Calu3 (cell line): ENCODE results near the gene STAG1. TPM values are rescaled to one million over a fixed set of nuclear protein-coding genes. Genes with fewer than 3 reads are reported as not detected.
"Not testable (repeated sequence)": the region's sequence is repeated elsewhere in the genome, so short reads cannot be mapped to it uniquely, and the experiment has no call there.

Experiments used
- BruUV-seq: library from RNA; stranded (reverse); fragments of 400-500 nt; replicated peaks from 2 replicates; lab custom pipeline; 2021; lab: Mats Ljungman, UMichigan
- CTCF ChIA-PET: fragments of 300-600 bp; sonication (Branson Sonifier 250); formaldehyde crosslinking; loops from one replicate; lab custom pipeline; 2022; ENCODE audit warnings: antibody characterized with exemption; lab: Charles Lee
- DNase-seq: peaks from one replicate; pipeline ENCODE4 v3.0.0; 2022
- H3K27ac Mint-ChIP-seq: one replicate; pipeline ENCODE4 v1.8.0; 2022; ENCODE audit warnings: mixed read lengths; ENCODE audit not compliant: unreplicated experiment
- H3K27me3 Mint-ChIP-seq: one replicate; pipeline ENCODE4 v1.8.0; 2022; ENCODE audit warnings: mixed read lengths; ENCODE audit not compliant: unreplicated experiment
- H3K36me3 Mint-ChIP-seq: one replicate; pipeline ENCODE4 v1.8.0; 2022; ENCODE audit warnings: mild to moderate bottlenecking, moderate library complexity, mixed read lengths; ENCODE audit not compliant: insufficient read depth, unreplicated experiment
- H3K4me1 Mint-ChIP-seq: one replicate; pipeline ENCODE4 v1.8.0; 2022; ENCODE audit warnings: mild to moderate bottlenecking, low read depth, mixed read lengths; ENCODE audit not compliant: unreplicated experiment
- H3K4me3 Mint-ChIP-seq: one replicate; pipeline ENCODE4 v1.8.0; 2022; ENCODE audit warnings: mild to moderate bottlenecking, low read depth, moderate library complexity, mixed read lengths; ENCODE audit not compliant: unreplicated experiment
- H3K9me3 Mint-ChIP-seq: one replicate; pipeline ENCODE4 v1.8.0; 2022; ENCODE audit warnings: low read depth, mixed read lengths; ENCODE audit not compliant: unreplicated experiment
- intact Hi-C: fragments of 100-400 bp; cut with micrococcal nuclease; formaldehyde crosslinking; loops from one replicate; pipeline ENCODE4 v1.10.0; 2022; ENCODE audit not compliant: unreplicated experiment
- total RNA-seq: library from RNA; stranded (reverse); gene quantifications from 2 replicates; pipeline ENCODE4 v1.2.3, GENCODE V29; 2022
- TF ChIP-seq, protein P1 (sequence below): fragments of 200-600 bp; IDR thresholded peaks from one replicate; pipeline ENCODE4 v1.8.0; 2022; ENCODE audit warnings: antibody characterized with exemption; ENCODE audit not compliant: unreplicated experiment

Gene STAG1
- total RNA-seq, 1 experiment from 2014 or later: 39.3 TPM

DNA sequence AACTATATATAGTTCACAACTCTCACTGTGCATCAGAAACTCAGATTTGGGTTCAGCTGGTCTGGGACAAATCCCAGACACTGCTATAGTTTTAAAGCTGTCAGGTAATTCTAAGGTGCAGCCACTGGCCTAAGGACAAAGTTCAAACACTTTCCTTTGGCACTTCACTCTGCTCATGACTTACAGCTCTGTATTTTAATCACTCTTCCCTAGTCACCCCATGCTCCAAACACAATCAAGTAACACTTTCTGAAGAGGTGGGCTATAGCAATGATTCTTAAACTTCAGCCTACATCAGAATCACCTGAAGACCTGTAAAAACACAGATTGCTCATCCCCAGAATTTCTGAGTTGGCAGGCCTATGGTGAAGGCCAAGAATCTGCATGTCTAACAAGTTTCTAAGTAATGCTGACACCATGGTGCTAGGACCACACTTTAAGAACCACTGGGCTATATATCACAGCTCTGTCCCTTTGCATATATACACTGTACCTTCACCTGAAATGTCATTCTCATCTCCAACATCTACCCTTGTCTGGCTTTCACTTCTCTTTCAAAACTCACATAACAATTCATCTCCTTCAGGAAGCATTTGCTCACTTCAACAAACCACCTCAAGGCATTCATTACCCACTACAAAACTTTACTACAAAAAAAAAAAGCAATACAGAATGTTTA lies 21.4 kb downstream of the STAG1 start:
- H3K4me3 Mint-ChIP-seq: no peak overlapping the region
- H3K27ac Mint-ChIP-seq: no peak overlapping the region
- TF ChIP-seq, protein P1, sequence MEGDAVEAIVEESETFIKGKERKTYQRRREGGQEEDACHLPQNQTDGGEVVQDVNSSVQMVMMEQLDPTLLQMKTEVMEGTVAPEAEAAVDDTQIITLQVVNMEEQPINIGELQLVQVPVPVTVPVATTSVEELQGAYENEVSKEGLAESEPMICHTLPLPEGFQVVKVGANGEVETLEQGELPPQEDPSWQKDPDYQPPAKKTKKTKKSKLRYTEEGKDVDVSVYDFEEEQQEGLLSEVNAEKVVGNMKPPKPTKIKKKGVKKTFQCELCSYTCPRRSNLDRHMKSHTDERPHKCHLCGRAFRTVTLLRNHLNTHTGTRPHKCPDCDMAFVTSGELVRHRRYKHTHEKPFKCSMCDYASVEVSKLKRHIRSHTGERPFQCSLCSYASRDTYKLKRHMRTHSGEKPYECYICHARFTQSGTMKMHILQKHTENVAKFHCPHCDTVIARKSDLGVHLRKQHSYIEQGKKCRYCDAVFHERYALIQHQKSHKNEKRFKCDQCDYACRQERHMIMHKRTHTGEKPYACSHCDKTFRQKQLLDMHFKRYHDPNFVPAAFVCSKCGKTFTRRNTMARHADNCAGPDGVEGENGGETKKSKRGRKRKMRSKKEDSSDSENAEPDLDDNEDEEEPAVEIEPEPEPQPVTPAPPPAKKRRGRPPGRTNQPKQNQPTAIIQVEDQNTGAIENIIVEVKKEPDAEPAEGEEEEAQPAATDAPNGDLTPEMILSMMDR: no peak
- BruUV-seq: no TSS peak
- intact Hi-C loops: loop anchor here (5.0 kb wide), 2 partner anchors 103 to 183 kb away; no protein-coding TSS in a partner anchor
- H3K9me3 Mint-ChIP-seq: no peaks in the 10 kb centered on the region
- CTCF ChIA-PET: interaction anchor here (0.5 to 2.3 kb wide), 4 partner anchors 8 to 375 kb away, joined by 3 to 9 read pairs (median 7); partner anchors contain the start of gene STAG1
- H3K4me1 Mint-ChIP-seq: peaks cover 42% of the 10 kb centered on the region
- DNase-seq: no peak
- no peaks in the 10 kb centered on the region for H3K27me3 Mint-ChIP-seq
- no peaks in the 10 kb centered on the region for H3K36me3 Mint-ChIP-seq

DNA sequence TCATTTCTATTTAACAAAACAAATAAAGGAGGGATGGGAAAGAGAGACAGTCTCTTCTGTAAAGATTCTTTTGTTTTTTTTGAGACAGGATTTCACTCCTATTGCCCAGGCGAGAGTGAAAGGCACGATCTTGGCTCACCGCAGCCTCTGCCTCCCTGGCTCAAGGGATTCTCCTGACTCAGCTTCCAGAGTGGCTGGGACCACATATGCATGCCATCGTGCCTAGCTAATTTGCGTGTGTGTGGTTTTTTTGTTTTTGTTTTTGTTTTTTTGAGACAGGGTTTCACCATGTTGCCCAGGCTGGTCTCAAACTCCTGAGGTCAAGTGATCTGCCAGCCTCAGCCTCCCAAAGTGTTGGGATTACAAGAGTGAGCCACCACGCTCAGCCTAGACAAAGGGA lies 23.3 kb downstream of the STAG1 start:
- no peaks in the 10 kb centered on the region for H3K9me3 Mint-ChIP-seq
- intact Hi-C loops: no loop called here
- no peak overlapping the region for H3K4me3 Mint-ChIP-seq
- H3K4me1 Mint-ChIP-seq: peaks cover 27% of the 10 kb centered on the region
- no TSS peak for BruUV-seq
- H3K27me3 Mint-ChIP-seq: no peaks in the 10 kb centered on the region
- no peak overlapping the region for H3K27ac Mint-ChIP-seq
- CTCF ChIA-PET: interaction anchor here (0.8 kb wide), 1 partner anchor 337 kb away, joined by 3 read pairs; no protein-coding TSS in a partner anchor
- DNase-seq: no peak
- TF ChIP-seq, protein P1: no peak
- no peaks in the 10 kb centered on the region for H3K36me3 Mint-ChIP-seq

DNA sequence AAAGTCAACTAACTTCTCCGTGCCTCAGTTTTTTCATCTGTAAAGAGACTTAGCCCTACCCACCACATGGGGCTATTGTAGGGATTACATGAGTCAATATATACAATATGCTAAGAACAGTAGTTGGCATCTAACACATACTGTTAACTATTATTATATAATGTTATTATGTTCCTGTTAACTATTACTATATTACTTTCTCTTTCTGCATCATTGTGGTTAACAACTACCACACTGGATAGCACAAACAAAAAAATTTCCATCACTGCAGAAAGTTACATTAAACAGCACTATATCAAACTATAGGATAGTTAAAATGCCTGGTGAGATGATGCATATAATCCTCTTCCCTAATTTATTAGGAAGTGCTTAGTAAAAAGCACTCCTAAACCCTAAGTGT lies 23.7 kb downstream of the STAG1 start:
- Mint-ChIP-seq H3K36me3 (no peaks in the 10 kb centered on the region), H3K27ac (no peak overlapping the region), H3K9me3 (no peaks in the 10 kb centered on the region), H3K4me3 (no peak overlapping the region), H3K27me3 (no peaks in the 10 kb centered on the region), H3K4me1 (peaks cover 26% of the 10 kb centered on the region)
- no TSS peak for BruUV-seq
- no peak for DNase-seq
- intact Hi-C loops: no loop called here
- TF ChIP-seq, protein P1: no peak
- CTCF ChIA-PET: interaction anchor here (0.8 kb wide), 1 partner anchor 337 kb away, joined by 3 read pairs; no protein-coding TSS in a partner anchor

DNA sequence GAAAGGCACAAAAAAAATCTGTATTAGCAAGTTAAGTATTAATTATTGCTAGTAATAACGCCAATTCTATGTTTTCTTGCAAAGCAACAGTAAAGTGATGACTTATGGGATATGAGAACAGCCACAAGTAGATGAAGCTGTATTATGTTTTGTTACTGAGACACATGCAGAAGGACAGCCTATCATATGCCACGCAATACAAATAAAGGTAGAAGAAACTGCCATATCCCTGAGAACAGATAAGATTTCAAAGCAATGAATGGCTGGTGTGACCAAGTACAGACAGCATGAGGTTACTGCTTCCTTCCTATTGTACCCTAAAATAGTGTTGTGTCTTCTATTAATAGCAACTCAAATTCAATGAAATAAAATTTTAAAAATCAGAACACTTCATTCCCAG lies 26.7 kb downstream of the STAG1 start:
- Mint-ChIP-seq H3K27ac (no peak overlapping the region), H3K27me3 (no peaks in the 10 kb centered on the region), H3K36me3 (no peaks in the 10 kb centered on the region), H3K9me3 (no peaks in the 10 kb centered on the region), H3K4me1 (peaks cover 10% of the 10 kb centered on the region), H3K4me3 (no peak overlapping the region)
- intact Hi-C loops: no loop called here
- TF ChIP-seq, protein P1: no peak
- no peak for DNase-seq
- BruUV-seq: no TSS peak
- CTCF ChIA-PET: no interaction called here

DNA sequence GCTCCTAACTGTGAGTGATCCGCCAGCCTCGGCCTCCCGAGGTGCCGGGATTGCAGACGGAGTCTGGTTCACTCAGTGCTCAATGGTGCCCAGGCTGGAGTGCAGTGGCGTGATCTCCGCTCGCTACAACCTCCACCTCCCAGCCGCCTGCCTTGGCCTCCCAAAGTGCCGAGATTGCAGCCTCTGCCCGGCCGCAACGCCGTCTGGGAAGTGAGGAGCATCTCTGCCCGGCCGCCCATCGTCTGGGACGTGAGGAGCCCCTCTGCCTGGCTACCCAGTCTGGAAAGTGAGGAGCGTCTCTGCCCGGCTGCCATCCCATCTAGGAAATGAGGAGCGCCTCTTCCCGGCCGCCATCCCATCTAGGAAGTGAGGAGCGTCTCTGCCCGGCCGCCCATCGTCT lies 29.3 kb downstream of the STAG1 start:
- CTCF ChIA-PET, BruUV-seq, intact Hi-C loops: not testable (repeated sequence)

DNA sequence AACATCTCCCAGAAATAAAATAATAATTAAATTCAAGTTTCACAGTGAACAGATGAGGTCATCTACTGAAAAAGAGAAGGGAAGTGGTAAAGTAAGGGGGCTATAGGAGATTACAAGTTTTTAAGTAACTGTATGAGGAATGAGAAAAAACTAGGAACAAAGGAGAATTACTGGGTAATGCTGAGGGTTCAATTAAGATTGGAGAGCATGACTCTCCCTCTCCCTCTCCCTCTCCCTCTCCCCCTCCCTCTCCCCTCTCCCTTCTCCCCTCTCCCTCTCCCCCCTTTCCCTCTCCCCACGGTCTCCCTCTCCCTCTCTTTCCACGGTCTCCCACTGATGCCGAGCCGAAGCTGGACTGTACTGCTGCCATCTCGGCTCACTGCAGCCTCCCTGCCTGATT lies 29.8 kb downstream of the STAG1 start:
- CTCF ChIA-PET, DNase-seq, H3K4me3 Mint-ChIP-seq, intact Hi-C loops, H3K9me3 Mint-ChIP-seq, BruUV-seq, H3K27ac Mint-ChIP-seq, H3K36me3 Mint-ChIP-seq, H3K27me3 Mint-ChIP-seq, H3K4me1 Mint-ChIP-seq: not testable (repeated sequence)

More for the DNA sequence above, 29.3 kb downstream of the STAG1 start:
- H3K27ac Mint-ChIP-seq, H3K4me1 Mint-ChIP-seq, H3K36me3 Mint-ChIP-seq, H3K27me3 Mint-ChIP-seq, DNase-seq, H3K9me3 Mint-ChIP-seq, H3K4me3 Mint-ChIP-seq: not testable (repeated sequence)
